ENCODE results near the gene TAOK2. TPM values are rescaled to one million over a fixed set of nuclear protein-coding genes. Genes with fewer than 3 reads are reported as not detected.

The TAOK2 gene
- total and polyA plus RNA-seq, 2 of the 13 experiments (the other 11 are each of a cell fraction or from before 2014, with no cell fraction given): 17.4 to 43.2 TPM

GRCh38 chr16:29962344-29962994, 11.2 kb upstream of the TAOK2 start:
- Histone ChIP-seq H3K9me3 (ENCODE audit: low read length) (no peaks in the 10 kb centered on the region), H3K36me3 (replicated peaks in 1 of 2; ENCODE audit: control insufficient read depth in 1 of 2, insufficient read depth in 2 of 2, low read length in 2 of 2) (no peaks in the 10 kb centered on the region; a peak in 1 of 5 replicates), H3K9ac (ENCODE audit: insufficient read depth, low read depth, low read length) (peak overlapping the region; percentile 80), H3K79me2 (ENCODE audit: insufficient read depth, low read length) (no peaks in the 10 kb centered on the region), H3K27me3 (ENCODE audit: control insufficient read depth in 1 of 2, insufficient read depth in 2 of 2, low read length in 2 of 2) (no peaks in the 10 kb centered on the region; a peak in 1 of 5 replicates), H3K4me2 (ENCODE audit: low read depth, low read length) (peak overlapping the region; percentile 97), H3K4me3 (replicated peaks in 1 of 3; ENCODE audit: insufficient read depth in 1 of 3, low read depth in 2 of 3, low read length in 3 of 3) (peak overlapping the region; percentile 65 to 87 (median 80)), H4K20me1 (ENCODE audit: insufficient read depth, low read length) (no peaks in the 10 kb centered on the region), H3K4me1 (ENCODE audit: insufficient read depth, low read length) (peaks cover 56% of the 10 kb centered on the region), H2AFZ (ENCODE audit: low read length) (no peak overlapping the region), H3K27ac (ENCODE audit: extremely low read length, insufficient read depth, low read length) (peak overlapping the region; percentile 81)
- ATAC-seq (peak; percentile 42), FAIRE-seq (no peak), DNase-seq (ENCODE audit: low spot score) (peak; percentile 33)
- TSS peak; percentile 86 for BruUV-seq (replicated peaks)
- in situ Hi-C loops (cut with HindIII; ENCODE audit: extremely low pct_ligation_motif_present, low pct_unique_long_range_greater_than_20kb): loop anchor here (5.0 kb wide), 1 partner anchor 35 kb away; the partner anchor contains the start of gene KCTD13
- CTCF ChIA-PET (ENCODE audit: low intra/inter-chr PET ratio, low total read pairs): no interaction called here
- 6% methylated on average over 18 of the region's 18 CpGs for WGBS (ENCODE audit: low lambda C conversion rate)
- intact Hi-C loops (cut with micrococcal nuclease; ENCODE audit: unreplicated experiment): loop anchor here (1.0 to 5.0 kb wide), 4 partner anchors 35 to 99 kb away; partner anchors contain the start of genes ASPHD1, CDIPT, HIRIP3 and INO80E
- POLR2A ChIA-PET: interaction anchor here (0.5 to 4.6 kb wide), 21 partner anchors 10 to 445 kb away, joined by 3 to 47 read pairs (median 4); partner anchors contain the start of genes ASPHD1, CDIPT, HIRIP3 and KCTD13
- TF ChIP-seq PHF21A (CRISPR knock-in tag; IDR thresholded peaks at IDR 0.05) (peak; percentile 15; the same call in 1 of the 2 replicates), ZNF264 (CRISPR knock-in tag; IDR thresholded peaks at IDR 0.05) (peak; percentile 53; the same call in 1 of the 2 replicates), ZNF567 (CRISPR knock-in tag; IDR thresholded peaks at IDR 0.05; ENCODE audit: borderline replicate concordance) (peak; percentile 43; the same call in 1 of the 2 replicates), ARNT2 (CRISPR knock-in tag; IDR thresholded peaks at IDR 0.05; ENCODE audit: low read depth) (0 out of 2 replicates have a peak, but pooled peaks have one; percentile 1), SAP130 (CRISPR knock-in tag; IDR thresholded peaks at IDR 0.05; ENCODE audit: low read depth) (peak; percentile 20; the same call in 1 of the 2 replicates), ZNF576 (CRISPR knock-in tag; IDR thresholded peaks at IDR 0.05) (0 out of 2 replicates have a peak, but pooled peaks have one; percentile 48), PAF1 (CRISPR knock-in tag; IDR thresholded peaks at IDR 0.05) (no peak), ZNF781 (CRISPR knock-in tag; IDR thresholded peaks at IDR 0.05; ENCODE audit: borderline replicate concordance, not compliant biosample characterization) (peak; percentile 35), ZNF574 (CRISPR knock-in tag; IDR thresholded peaks at IDR 0.05) (0 out of 2 replicates have a peak, but pooled peaks have one; percentile 0), HOXA5 (CRISPR knock-in tag; IDR thresholded peaks at IDR 0.05) (0 out of 2 replicates have a peak, but pooled peaks have one; percentile 34), ZNF431 (CRISPR knock-in tag; IDR thresholded peaks at IDR 0.05; ENCODE audit: borderline replicate concordance, low read depth) (0 out of 2 replicates have a peak, but pooled peaks have one; percentile 24), CREM (IDR thresholded peaks at IDR 0.05) (peak; percentile 8; the same call in 1 of the 2 replicates), CREM (CRISPR knock-in tag; IDR thresholded peaks at IDR 0.05) (no peak), POGK (CRISPR knock-in tag; conservative IDR thresholded peaks at IDR 0.05) (0 out of 2 replicates have a peak, but pooled peaks have one; percentile 39), IKZF4 (CRISPR knock-in tag; IDR thresholded peaks at IDR 0.05; ENCODE audit: borderline replicate concordance, low read depth, not compliant biosample characterization) (no peak), HNRNPLL (IDR thresholded peaks at IDR 0.05; ENCODE audit: low read depth, low read length, poor library complexity, severe bottlenecking) (no peak), DNMT3B (CRISPR knock-in tag; conservative IDR thresholded peaks at IDR 0.05) (no peak)

Data from HepG2 (cell line).